ENCODE data around the gene CAMK2A.

CAMK2A gene

GRCh38 chr5:150183436-150183835 is 106.1 kb downstream of the CAMK2A start:
- no peak for DNase-seq

- DNase-seq = no peak
These were observed 106.8 kb downstream of the CAMK2A start for GRCh38 chr5:150182774-150183173.

- DNase-seq = no peak
These were observed 107.6 kb downstream of the CAMK2A start for GRCh38 chr5:150181766-150182545.

GRCh38 chr5:150181027-150181426 is 108.5 kb downstream of the CAMK2A start:
- no peak for DNase-seq

GRCh38 chr5:150180241-150181026 is 109.1 kb downstream of the CAMK2A start:
- no peak for DNase-seq

- no peak for DNase-seq
These were observed 110.5 kb downstream of the CAMK2A start for GRCh38 chr5:150179019-150179620.

GRCh38 chr5:150178262-150178661 is 111.3 kb downstream of the CAMK2A start:
- no peak for DNase-seq

GRCh38 chr5:150177721-150178120 is 111.9 kb downstream of the CAMK2A start:
- DNase-seq = no peak

- no peak for DNase-seq
These were observed 112.7 kb downstream of the CAMK2A start for GRCh38 chr5:150176745-150177477.

GRCh38 chr5:150175536-150175935 is 114.0 kb downstream of the CAMK2A start:
- DNase-seq = no peak

GRCh38 chr5:150175076-150175475 is 114.5 kb downstream of the CAMK2A start:
- DNase-seq = no peak

- DNase-seq = no peak
These were observed 115.3 kb downstream of the CAMK2A start for GRCh38 chr5:150174285-150174684.

- DNase-seq = no peak
These were observed 116.4 kb downstream of the CAMK2A start for GRCh38 chr5:150173161-150173560.

- no peak for DNase-seq
These were observed 117.0 kb downstream of the CAMK2A start for GRCh38 chr5:150172556-150172955.

GRCh38 chr5:150172145-150172544 is 117.4 kb downstream of the CAMK2A start:
- DNase-seq = no peak
